DOHH2 (cell line): Measurements from ENCODE around the gene MYB.

Source experiments
- EZH2phosphoT487 ChIP-seq: fragments of 200-600 bp; sonication (generic); IDR thresholded peaks from 2 replicates; pipeline ENCODE4 v1.6.1; 2017; ENCODE audit warnings: borderline replicate concordance, mild to moderate bottlenecking, antibody characterized with exemption, low read length, moderate library complexity, mixed read lengths
- TF ChIP-seq, protein P1 (sequence below): fragments of 200-600 bp; sonication (generic); IDR thresholded peaks from one replicate; pipeline ENCODE4 v1.5.1; 2014; ENCODE audit warnings: antibody characterized with exemption, mild to moderate bottlenecking, low read depth, low read length; ENCODE audit not compliant: poor library complexity, severe bottlenecking

DNA sequence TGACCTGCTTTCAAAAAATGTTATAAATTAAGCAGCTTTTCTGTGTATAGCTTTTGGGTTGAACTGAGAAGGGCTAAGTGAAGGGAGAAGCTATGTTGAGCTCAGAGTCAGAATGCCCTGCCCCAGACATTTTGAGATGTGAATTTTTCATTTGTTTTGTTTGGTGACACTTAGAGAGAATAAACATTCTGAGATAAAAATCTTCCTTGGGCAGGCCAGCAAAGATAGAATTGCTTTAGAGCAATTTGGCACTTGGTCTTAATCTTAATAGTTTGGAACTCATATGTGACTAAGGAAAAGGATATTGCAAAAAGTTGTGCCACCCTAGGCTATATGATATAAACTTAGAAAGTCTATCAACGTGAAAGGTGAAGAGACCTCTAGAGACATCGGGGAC, 30.2 kb downstream of the MYB start:
- no peak for TF ChIP-seq EZH2phosphoT487
- TF ChIP-seq, protein P1, sequence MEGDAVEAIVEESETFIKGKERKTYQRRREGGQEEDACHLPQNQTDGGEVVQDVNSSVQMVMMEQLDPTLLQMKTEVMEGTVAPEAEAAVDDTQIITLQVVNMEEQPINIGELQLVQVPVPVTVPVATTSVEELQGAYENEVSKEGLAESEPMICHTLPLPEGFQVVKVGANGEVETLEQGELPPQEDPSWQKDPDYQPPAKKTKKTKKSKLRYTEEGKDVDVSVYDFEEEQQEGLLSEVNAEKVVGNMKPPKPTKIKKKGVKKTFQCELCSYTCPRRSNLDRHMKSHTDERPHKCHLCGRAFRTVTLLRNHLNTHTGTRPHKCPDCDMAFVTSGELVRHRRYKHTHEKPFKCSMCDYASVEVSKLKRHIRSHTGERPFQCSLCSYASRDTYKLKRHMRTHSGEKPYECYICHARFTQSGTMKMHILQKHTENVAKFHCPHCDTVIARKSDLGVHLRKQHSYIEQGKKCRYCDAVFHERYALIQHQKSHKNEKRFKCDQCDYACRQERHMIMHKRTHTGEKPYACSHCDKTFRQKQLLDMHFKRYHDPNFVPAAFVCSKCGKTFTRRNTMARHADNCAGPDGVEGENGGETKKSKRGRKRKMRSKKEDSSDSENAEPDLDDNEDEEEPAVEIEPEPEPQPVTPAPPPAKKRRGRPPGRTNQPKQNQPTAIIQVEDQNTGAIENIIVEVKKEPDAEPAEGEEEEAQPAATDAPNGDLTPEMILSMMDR: no peak
